AG04449 (cell line): ENCODE measurements around the gene RAB3C.
"Not testable (repeated sequence)": the region's sequence is repeated elsewhere in the genome, so short reads cannot be mapped to it uniquely, and the experiment has no call there.

ENCODE experiments used
- CTCF ChIA-PET: fragments of 350-600 bp; formaldehyde crosslinking; extraction: SDS; loops from one replicate; lab custom pipeline; 2021; ENCODE audit warnings: antibody characterized with exemption; lab: Yijun Ruan, JAX
- POLR2A ChIA-PET: fragments of 400-600, 350-600 bp; formaldehyde crosslinking; extraction: SDS; loops from one replicate; lab custom pipeline; 2020; ENCODE audit warnings: antibody characterized with exemption, inconsistent platforms; lab: Yijun Ruan, JAX
- DNase-seq: peaks from one replicate; pipeline ENCODE4 v3.0.0-alpha.2; 2010; ENCODE audit warnings: low read depth, low spot score
- H3K4me3 ChIP-seq: 2 replicates; pipeline ENCODE4 v1.5.1; 2011; ENCODE audit warnings: low read depth, mild to moderate bottlenecking, control low read depth, low read length
- TF ChIP-seq, protein P1 (sequence below): IDR thresholded peaks from one replicate; pipeline ENCODE4 v1.5.1; 2011; ENCODE audit warnings: mild to moderate bottlenecking, moderate library complexity, low read length, control low read depth, inconsistent platforms; ENCODE audit not compliant: insufficient read depth; ENCODE audit errors: missing control alignments

Gene RAB3C, protein sequence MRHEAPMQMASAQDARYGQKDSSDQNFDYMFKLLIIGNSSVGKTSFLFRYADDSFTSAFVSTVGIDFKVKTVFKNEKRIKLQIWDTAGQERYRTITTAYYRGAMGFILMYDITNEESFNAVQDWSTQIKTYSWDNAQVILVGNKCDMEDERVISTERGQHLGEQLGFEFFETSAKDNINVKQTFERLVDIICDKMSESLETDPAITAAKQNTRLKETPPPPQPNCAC

DNA sequence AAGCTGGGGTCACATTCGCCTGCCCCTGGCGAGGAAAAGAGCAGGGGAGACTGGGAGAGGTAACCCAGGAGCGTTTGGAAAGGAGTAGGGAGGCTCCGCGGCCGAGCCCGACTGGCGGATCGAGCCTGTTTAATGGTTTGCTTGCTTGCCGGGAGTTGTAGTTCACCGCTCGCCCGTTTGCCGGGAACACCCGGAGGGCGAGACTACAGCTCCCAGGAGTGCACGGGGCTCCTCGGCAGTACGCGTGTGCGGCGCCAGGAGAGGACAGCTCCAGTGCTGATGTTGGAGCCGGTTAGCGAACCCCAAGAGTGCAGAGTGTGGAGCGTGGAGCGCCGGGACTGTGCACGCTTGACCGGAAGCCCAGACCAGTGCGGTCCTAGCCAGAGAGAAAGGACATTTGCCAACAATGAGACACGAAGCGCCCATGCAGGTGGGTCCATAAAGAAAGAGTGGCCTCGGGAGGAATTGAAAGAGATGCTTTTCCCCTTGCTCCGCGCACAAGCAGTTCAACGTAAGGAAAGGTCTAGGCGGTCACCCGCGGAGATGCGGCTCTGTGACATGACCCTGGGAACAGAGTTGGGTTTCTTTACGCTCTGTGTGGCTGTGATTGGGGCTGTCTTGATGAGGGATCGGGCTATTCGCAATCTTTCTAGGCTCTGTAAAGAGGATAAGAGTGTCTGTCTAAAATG lies at the start of gene RAB3C:
Gene RAB3C, plus strand, starts transcription at position 273 of the 689 bp plus-strand sequence. Its CDS starts 134 bp downstream, at position 407.
- CTCF ChIA-PET = no interaction called here
- peak within 1 kb of the TSS; percentile 60 for H3K4me3 ChIP-seq
- POLR2A ChIA-PET = no interaction called here
- TF ChIP-seq, protein P1, sequence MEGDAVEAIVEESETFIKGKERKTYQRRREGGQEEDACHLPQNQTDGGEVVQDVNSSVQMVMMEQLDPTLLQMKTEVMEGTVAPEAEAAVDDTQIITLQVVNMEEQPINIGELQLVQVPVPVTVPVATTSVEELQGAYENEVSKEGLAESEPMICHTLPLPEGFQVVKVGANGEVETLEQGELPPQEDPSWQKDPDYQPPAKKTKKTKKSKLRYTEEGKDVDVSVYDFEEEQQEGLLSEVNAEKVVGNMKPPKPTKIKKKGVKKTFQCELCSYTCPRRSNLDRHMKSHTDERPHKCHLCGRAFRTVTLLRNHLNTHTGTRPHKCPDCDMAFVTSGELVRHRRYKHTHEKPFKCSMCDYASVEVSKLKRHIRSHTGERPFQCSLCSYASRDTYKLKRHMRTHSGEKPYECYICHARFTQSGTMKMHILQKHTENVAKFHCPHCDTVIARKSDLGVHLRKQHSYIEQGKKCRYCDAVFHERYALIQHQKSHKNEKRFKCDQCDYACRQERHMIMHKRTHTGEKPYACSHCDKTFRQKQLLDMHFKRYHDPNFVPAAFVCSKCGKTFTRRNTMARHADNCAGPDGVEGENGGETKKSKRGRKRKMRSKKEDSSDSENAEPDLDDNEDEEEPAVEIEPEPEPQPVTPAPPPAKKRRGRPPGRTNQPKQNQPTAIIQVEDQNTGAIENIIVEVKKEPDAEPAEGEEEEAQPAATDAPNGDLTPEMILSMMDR = no peak
- DNase-seq = peak; percentile 53

DNA sequence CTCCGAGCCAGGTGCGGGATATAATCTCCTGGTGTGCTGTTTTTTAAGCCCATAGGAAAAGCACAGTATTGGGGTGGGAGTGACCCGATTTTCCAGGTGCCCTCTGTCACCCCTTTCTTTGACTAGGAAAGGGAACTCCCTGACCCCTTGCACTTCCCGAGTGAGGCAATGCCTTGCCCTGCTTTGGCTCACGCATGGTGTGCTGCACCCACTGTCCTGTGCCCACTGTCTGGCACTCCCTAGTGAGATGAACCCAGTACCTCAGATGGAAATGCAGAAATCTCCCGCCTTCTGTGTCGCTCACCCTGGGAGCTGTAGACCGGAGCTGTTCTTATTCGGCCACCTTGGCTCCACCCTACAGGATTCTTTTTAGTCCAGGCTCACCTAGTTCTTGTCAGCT lies 40.9 kb upstream of the RAB3C start:
- DNase-seq, CTCF ChIA-PET, H3K4me3 ChIP-seq, POLR2A ChIA-PET: not testable (repeated sequence)

DNA sequence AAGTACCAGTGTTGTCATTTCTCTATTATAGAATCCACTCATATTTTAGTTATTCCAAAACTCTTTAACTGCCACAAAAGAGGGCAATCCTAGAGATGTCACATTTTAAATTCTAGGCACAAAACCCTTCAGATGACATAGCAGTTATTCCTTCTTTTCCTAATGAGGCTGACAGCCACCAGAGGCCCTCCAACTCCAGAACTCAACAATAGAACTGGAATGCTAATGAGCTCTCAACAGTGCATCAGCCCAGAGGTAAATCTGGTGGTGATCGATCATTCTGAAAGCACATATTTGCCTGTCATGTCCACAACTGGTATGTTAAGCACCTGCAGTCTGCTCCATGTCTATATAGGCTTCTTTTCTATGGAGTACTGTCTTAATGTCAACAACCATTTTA lies 40.2 kb upstream of the RAB3C start:
- no peak for DNase-seq
- POLR2A ChIA-PET = no interaction called here
- TF ChIP-seq, protein P1 = no peak
- CTCF ChIA-PET = no interaction called here
- H3K4me3 ChIP-seq = no peak overlapping the region

DNA sequence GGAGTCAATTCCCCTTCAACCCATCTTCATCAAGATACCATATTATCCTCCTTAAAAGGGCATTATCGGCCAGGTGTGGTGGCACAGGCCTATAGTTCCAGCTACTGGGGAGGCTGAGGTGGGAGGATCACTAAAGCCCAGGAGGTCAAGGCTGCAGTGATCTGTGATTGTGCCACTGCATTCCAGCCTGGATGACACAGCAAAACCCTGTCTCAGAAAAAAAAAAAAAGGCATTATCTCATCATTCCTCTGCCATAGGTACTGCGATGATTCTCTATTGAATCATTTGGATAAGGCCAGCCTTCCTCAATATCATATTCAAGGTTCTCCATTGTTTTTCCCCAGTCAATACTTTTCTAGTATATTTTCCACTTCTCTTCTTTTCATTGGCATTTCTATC lies 39.2 kb upstream of the RAB3C start:
- CTCF ChIA-PET = no interaction called here
- POLR2A ChIA-PET = no interaction called here

DNA sequence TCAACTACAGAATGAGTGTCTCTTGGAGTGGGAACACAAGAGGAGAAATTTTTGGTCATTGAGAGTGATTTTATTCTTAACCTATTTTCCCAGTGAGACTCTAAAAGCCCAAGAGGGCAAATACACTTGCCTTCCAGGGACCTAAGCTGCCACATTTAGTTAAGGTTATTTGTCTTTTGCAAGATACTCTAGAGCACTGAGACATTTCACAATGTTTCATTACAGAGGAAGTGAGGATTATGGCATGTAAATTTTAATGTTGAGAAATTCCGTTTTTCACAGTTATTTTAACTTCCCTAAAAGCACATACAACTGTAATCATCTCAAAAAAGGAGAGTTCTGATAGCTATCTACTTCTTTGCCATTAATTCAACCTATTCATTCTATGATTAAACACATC lies 38.7 kb upstream of the RAB3C start:
- DNase-seq = no peak
- POLR2A ChIA-PET = no interaction called here
- no peak overlapping the region for H3K4me3 ChIP-seq
- TF ChIP-seq, protein P1 = no peak
- CTCF ChIA-PET = no interaction called here

More for the DNA sequence above, 39.2 kb upstream of the RAB3C start:
- no peak overlapping the region for H3K4me3 ChIP-seq
- no peak for DNase-seq
- TF ChIP-seq, protein P1 = no peak

DNA sequence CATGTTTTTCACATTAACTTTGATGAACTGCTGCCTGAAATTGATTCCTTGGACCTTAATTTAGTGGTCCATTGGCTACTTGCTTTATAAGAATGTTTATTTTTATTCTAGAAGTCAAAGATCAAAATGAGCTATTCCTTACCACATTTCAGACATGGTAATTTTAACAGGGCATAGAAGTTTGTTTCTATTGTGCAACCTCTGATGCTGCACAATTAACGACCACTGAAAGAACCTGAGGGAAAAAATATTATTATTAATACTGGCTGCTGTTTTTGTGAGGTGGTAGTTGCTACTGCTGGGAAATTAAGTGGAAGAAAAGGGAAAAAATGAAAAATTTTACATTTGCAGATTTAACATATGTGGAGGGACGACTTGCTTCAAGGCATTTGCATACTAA lies 37.9 kb upstream of the RAB3C start:
- CTCF ChIA-PET = no interaction called here
- TF ChIP-seq, protein P1 = no peak
- POLR2A ChIA-PET = no interaction called here
- no peak for DNase-seq
- no peak overlapping the region for H3K4me3 ChIP-seq
